Activated CD4-positive, alpha-beta memory T cell treated with anti-CD3 and anti-CD28 coated beads, Interleukin-2, amount 10 ng/mL, durations not matched to agents 7 days and 5 days (primary cell): ENCODE data around the gene PEAR1. TPM values are rescaled to one million over a fixed set of nuclear protein-coding genes. Genes with fewer than 3 reads are reported as not detected.
"Not testable (repeated sequence)": the region's sequence is repeated elsewhere in the genome, so short reads cannot be mapped to it uniquely, and the experiment has no call there.

Experiments used
- CTCF ChIA-PET: fragments of 350-600 bp; sonication (Branson Sonifier 250); formaldehyde crosslinking; loops from one replicate; lab custom pipeline; 2021; ENCODE audit warnings: antibody characterized with exemption, inconsistent platforms; lab: Charles Lee
- POLR2A ChIA-PET: fragments of 350-600 bp; sonication (Branson Sonifier 250); formaldehyde crosslinking; loops from one replicate; lab custom pipeline; 2021; ENCODE audit warnings: antibody characterized with exemption; lab: Charles Lee
- DNase-seq: peaks from one replicate; pipeline ENCODE4 v3.0.0-alpha.2; 2020
- H3K27ac Mint-ChIP-seq: one replicate; pipeline ENCODE4 v1.8.0; 2021; ENCODE audit warnings: mild to moderate bottlenecking, mixed read lengths
- H3K27me3 Mint-ChIP-seq: one replicate; pipeline ENCODE4 v1.8.0; 2021; ENCODE audit warnings: mixed read lengths
- H3K36me3 Mint-ChIP-seq: one replicate; pipeline ENCODE4 v1.8.0; 2021; ENCODE audit warnings: low read depth, mixed read lengths
- H3K4me1 Mint-ChIP-seq: one replicate; pipeline ENCODE4 v1.8.0; 2021; ENCODE audit warnings: mixed read lengths
- H3K4me3 Mint-ChIP-seq: one replicate; pipeline ENCODE4 v1.8.0; 2021; ENCODE audit warnings: mild to moderate bottlenecking, mixed read lengths
- H3K9me3 Mint-ChIP-seq: one replicate; pipeline ENCODE4 v1.8.0; 2021; ENCODE audit warnings: mixed read lengths
- total RNA-seq, 2 experiments: library from RNA; stranded (reverse); gene quantifications; one replicate each; pipeline ENCODE4 v1.2.3, GENCODE V29; 2021

The PEAR1 gene
- total RNA-seq, 2 experiments from 2014 or later = 0.05 TPM; not detected in 1

DNA sequence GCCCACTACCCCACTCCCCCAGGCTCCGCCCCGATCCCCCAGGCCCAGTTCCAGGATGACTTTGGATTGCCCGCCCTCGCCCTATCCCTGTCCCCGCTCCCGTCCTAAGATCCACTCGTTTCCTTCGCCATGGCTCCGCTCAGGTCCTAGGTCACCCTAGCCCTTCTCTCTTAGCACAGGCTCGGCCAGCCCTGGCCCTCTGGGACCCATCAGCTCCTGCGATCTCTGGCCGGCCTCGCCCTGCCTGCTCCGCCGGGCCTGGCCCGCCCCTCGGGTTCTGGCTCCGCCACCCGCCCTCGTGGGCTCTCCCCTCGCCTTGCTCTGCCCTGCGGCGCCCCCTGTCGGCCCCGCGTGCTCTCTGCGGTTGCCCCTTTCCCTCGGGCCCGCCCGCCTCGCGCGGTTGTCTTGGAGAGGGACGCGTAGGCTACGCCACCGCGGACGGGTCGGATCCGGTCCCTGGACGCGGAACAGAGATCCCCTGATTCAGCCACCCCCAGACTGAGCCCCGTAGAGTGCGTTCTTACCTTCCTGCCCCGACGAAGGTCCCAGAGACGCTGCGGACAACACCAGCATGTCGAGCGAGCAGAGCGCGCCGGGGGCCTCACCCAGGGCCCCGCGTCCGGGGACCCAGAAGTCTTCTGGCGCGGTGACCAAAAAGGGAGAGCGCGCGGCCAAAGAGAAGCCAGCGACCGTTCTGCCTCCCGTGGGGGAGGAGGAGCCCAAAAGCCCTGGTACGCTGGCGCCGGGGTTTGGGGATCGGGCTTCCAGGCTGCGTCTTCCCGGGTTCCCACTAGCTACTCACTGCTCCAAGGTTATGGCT is 26.9 kb downstream of the PEAR1 start, which contains the start of gene LRRC71:
Gene LRRC71 (plus strand): TSS at position 400 of the 820 bp plus-strand sequence. CDS start 172 bp downstream, at position 572.
- CTCF ChIA-PET = no interaction called here

DNA sequence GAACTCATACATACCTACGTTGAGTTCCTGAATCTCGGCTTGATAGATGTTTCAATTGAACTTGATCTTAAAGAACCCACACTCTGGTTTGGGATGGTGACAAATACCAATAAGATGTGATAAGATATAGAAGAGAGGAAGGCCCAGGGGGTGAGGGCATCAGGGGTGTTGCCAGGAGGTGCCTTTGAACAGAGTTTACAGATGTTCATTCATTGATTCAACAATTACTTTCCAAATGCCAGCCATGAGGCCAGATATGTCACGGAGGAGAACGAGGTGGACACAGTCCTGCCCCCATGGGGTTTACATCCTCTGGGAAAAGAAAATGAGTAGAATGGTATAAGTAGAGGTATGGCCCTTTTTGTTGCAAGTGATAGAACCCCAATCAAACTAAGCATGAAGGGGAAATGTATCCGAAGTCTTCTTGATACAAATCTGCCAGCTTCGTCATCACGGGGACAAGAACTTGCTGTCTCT is 27.6 kb downstream of the PEAR1 start:
- CTCF ChIA-PET = no interaction called here
- POLR2A ChIA-PET = interaction anchor here (1.0 kb wide), 1 partner anchor 28 kb away, joined by 3 read pairs; no protein-coding TSS in a partner anchor
- H3K4me3 Mint-ChIP-seq = no peak overlapping the region
- H3K27ac Mint-ChIP-seq = no peak overlapping the region
- H3K36me3 Mint-ChIP-seq = no peaks in the 10 kb centered on the region
- peaks cover 79% of the 10 kb centered on the region for H3K27me3 Mint-ChIP-seq
- no peaks in the 10 kb centered on the region for H3K9me3 Mint-ChIP-seq
- DNase-seq = no peak
- peaks cover 8% of the 10 kb centered on the region for H3K4me1 Mint-ChIP-seq

More for the DNA sequence above, 26.9 kb downstream of the PEAR1 start, which contains the start of gene LRRC71:
- Mint-ChIP-seq H3K27me3 (peaks cover 78% of the 10 kb centered on the region), H3K4me3 (no peak within 1 kb of the TSS), H3K27ac (no peak within 1 kb of the TSS), H3K36me3 (no peaks in the 10 kb centered on the region), H3K9me3 (no peaks in the 10 kb centered on the region), H3K4me1 (peaks cover 4% of the 10 kb centered on the region)
- POLR2A ChIA-PET = interaction anchor here (1.0 kb wide), 1 partner anchor 29 kb away, joined by 3 read pairs; no protein-coding TSS in a partner anchor
- peak; percentile 68 for DNase-seq

DNA sequence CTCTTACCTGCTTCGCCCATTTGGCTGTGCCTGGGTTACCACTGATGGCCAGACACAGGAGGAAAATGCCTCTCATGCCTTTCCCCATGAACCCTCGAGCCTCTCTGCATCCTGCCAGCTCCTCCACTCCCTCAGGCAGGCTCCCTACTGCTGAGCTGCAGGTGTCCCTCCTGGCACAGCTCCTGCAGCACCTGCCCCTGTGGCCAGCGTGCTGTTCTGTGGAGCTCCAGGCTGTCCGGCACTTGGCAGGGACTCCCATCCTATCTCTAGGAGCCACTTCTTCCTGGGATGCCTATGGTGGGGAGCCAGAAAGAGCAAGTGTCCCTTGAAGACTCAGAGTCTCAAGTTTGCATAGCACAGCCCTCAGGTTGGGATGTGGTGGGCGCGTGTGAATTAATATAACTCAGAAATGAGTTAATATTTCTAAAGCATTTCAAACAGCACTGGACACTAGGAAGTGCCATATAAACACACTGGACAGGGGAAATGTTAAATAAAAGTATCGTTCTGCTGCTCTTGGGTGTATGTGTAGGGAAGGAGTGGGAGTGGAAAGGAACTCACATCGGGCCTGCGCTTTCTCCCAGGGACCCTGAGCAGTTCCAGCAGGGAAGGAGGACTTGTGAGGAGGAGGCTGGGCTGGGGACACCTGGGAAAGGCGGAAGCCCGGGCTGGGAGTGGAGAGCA is 29.6 kb downstream of the PEAR1 start:
- peaks cover 88% of the 10 kb centered on the region for H3K27me3 Mint-ChIP-seq
- no peak overlapping the region for H3K4me3 Mint-ChIP-seq
- no peaks in the 10 kb centered on the region for H3K36me3 Mint-ChIP-seq
- no peak for DNase-seq
- H3K27ac Mint-ChIP-seq = no peak overlapping the region
- peaks cover 20% of the 10 kb centered on the region for H3K4me1 Mint-ChIP-seq
- no peaks in the 10 kb centered on the region for H3K9me3 Mint-ChIP-seq
- CTCF ChIA-PET = interaction anchor here (0.8 to 2.4 kb wide), 3 partner anchors 12 to 233 kb away, joined by 3 to 6 read pairs (median 5); no protein-coding TSS in a partner anchor
- POLR2A ChIA-PET = interaction anchor here (1.0 kb wide), 2 partner anchors 10 to 31 kb away, joined by 3 read pairs; no protein-coding TSS in a partner anchor

DNA sequence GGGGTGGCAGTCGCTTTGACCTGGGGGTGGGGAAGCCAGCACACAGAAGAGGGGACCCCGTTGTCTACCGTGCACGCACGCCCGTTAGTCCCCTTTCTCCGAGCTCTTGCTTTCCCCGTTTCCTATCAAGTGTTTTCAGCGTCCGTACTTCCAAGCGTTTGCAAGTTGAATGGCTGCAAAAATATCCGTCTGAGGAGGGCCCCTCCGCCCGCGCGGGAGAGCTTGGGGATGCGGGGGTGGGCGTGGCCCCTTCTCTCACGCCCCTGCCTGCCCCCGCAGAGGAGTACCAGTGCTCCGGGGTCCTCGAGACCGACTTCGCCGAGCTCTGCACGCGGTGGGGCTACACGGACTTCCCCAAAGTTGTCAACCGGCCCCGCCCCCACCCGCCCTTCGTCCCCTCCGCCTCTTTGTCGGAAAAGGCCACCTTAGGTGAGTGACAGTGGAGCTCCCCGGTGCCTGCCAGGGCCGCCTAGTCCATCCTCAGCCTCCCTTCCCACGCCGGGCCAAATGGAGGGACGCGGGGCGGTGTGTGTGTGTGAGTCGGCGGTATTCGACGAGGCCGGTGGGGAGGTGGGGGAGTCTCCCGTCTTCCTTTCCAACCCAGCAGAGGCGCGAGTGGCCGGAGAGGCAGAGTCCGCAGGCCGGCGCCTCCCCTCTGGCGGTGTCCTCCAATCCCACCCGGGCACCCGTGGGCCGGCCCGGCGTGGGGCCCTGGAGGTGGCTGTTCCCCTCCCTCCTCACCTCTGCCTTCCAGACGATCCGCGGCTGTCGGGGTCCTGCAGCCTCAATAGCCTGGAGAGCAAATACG is 30.4 kb downstream of the PEAR1 start:
- Mint-ChIP-seq H3K27me3 (peaks cover 90% of the 10 kb centered on the region), H3K9me3 (no peaks in the 10 kb centered on the region), H3K27ac (no peak overlapping the region), H3K4me1 (peaks cover 20% of the 10 kb centered on the region), H3K36me3 (no peaks in the 10 kb centered on the region), H3K4me3 (no peak overlapping the region)
- CTCF ChIA-PET = interaction anchor here (1.4 to 2.4 kb wide), 3 partner anchors 13 to 234 kb away, joined by 3 to 6 read pairs (median 4); no protein-coding TSS in a partner anchor
- POLR2A ChIA-PET = interaction anchor here (1.0 kb wide), 2 partner anchors 11 to 32 kb away, joined by 3 read pairs; no protein-coding TSS in a partner anchor
- no peak for DNase-seq

DNA sequence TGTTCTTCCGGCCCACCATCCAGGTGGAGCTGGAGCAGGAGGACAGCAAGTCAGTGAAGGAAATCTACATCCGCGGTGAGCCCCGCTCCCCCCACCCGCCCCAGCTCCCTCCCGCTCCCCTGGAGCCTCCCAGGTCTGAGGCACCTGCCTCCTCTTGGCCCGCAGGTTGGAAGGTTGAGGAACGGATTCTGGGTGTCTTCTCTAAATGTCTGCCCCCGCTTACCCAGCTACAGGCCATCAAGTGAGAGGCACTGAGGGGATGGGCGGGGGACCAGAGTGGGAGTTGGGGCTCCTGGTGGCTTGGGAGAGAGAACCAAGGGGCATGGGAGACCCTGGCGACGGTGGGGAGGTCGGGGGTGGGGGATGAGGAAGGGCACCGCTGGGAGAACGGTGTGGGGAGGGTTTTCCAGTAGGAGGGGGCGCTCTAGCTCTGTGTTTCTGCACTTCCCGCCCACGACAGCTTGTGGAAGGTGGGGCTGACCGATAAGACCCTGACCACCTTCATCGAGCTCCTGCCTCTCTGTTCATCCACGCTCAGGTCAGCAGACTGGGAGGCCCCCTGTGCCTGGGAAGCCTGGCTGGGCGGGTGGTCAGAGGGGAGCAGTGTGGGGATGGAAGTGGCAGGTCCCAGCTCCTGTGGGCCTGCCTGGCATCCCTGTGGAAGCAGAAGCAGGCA is 31.1 kb downstream of the PEAR1 start:
- H3K27me3 Mint-ChIP-seq = peaks cover 92% of the 10 kb centered on the region
- H3K4me3 Mint-ChIP-seq = no peak overlapping the region
- H3K27ac Mint-ChIP-seq = no peak overlapping the region
- ChIA-PET POLR2A (interaction anchor here (1.0 kb wide), 1 partner anchor 32 kb away, joined by 3 read pairs; no protein-coding TSS in a partner anchor), CTCF (interaction anchor here (1.4 kb wide), 2 partner anchors 199 to 235 kb away, joined by 3 to 4 read pairs; no protein-coding TSS in a partner anchor)
- H3K9me3 Mint-ChIP-seq = no peaks in the 10 kb centered on the region
- H3K4me1 Mint-ChIP-seq = peaks cover 20% of the 10 kb centered on the region
- H3K36me3 Mint-ChIP-seq = no peaks in the 10 kb centered on the region
- DNase-seq = no peak

DNA sequence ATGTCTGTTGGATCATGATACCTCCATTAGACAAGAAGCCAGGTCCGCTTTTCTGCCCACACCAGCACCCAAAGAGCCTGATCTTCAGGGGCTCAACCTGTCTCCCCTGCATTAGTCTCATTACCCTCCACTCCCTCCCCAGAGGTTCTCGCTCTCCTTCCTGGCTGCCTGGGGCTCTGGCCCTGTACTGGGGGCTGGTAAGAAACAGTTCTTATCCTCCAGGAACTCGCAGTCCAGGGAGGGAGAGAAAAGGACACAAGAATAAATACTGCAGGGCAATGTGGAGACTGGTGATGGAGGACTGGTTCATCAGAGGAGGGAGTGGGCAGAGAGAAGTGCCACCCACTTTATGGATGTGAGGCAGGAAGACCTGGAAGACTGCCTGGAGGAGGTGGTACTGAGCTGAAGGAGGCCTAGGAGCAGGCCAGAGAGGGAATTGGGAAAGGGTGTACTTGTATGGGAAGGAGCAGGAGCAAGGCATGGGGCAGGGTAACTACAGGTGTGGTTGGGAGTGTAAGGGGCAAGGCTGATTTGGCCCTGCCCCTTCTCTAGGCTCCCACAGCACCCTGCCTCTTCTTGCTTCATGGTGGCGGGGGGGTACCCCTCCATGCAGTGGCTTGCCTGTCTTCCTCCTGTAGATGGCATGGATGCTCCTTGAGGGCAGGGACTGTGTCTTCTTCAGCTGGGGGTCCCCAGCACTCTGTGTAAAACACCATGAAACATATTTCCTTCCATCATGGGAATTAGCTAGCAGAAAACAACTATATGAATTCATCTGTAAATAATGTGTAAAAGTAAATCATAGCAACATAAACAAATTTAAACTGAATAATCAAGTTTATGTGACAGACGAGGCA is 31.9 kb downstream of the PEAR1 start:
- Mint-ChIP-seq H3K4me3 (no peak overlapping the region), H3K36me3 (no peaks in the 10 kb centered on the region), H3K9me3 (no peaks in the 10 kb centered on the region), H3K4me1 (peaks cover 18% of the 10 kb centered on the region), H3K27ac (no peak overlapping the region), H3K27me3 (peaks cover 89% of the 10 kb centered on the region)
- ChIA-PET POLR2A (no interaction called here), CTCF (interaction anchor here (1.0 to 1.9 kb wide), 4 partner anchors 34 to 236 kb away, joined by 3 to 5 read pairs (median 4); partner anchors contain the start of gene NTRK1)
- no peak for DNase-seq

DNA sequence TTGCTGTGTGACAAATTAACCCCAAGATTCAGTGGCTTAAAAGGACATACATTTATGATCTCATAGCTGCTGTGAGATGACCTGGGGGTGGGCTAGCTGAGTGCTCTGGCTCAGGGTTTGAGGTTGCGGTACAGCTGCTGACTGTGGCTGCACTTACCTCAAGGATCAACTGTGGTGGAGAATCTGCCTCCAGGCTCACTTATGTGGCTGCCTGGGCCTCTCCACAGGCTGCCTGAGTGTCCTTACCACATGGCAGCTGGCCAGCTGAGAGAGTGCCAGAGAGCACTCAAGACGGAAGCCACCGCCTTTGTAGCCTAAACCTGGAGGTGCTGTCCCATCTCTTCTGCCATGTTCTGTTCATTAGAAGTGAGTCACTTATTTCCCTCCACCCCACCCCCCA is 32.7 kb downstream of the PEAR1 start:
- ChIA-PET CTCF (interaction anchor here (1.0 to 1.9 kb wide), 5 partner anchors 9 to 236 kb away, joined by 3 to 5 read pairs (median 3); partner anchors contain the start of gene NTRK1), POLR2A (no interaction called here)
- Mint-ChIP-seq H3K4me1 (peaks cover 18% of the 10 kb centered on the region), H3K9me3 (no peaks in the 10 kb centered on the region), H3K27me3 (peaks cover 88% of the 10 kb centered on the region), H3K4me3 (no peak overlapping the region), H3K27ac (no peak overlapping the region), H3K36me3 (no peaks in the 10 kb centered on the region)
- peak; percentile 34 for DNase-seq

DNA sequence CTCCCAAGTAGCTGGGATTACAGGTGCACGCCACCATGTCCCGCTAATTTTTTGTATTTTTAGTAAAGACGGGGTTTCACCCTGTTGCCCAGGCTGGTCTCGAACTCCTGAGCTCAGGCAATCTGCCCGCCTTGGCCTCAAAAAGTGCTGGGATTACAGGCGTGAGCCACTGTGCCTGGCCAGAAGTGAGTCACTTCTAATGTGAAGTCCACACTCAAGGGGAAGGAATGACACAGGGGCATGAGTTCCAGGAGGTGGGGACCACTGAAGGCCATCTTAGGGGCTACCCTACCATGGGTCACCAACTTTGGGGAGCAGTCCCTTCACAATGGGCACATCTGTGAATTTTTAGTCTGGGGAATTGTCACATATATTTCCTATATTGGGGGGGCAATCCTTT is 33.2 kb downstream of the PEAR1 start:
- H3K4me3 Mint-ChIP-seq, DNase-seq, H3K27ac Mint-ChIP-seq, H3K36me3 Mint-ChIP-seq, H3K9me3 Mint-ChIP-seq: not testable (repeated sequence)
- ChIA-PET CTCF (interaction anchor here (1.0 to 1.9 kb wide), 5 partner anchors 9 to 125 kb away, joined by 3 to 5 read pairs (median 3); partner anchors contain the start of gene NTRK1), POLR2A (interaction anchor here (1.1 kb wide), 1 partner anchor 10 kb away, joined by 3 read pairs; no protein-coding TSS in a partner anchor)
- H3K27me3 Mint-ChIP-seq = peaks cover 88% of the 10 kb centered on the region
- H3K4me1 Mint-ChIP-seq = peaks cover 22% of the 10 kb centered on the region

DNA sequence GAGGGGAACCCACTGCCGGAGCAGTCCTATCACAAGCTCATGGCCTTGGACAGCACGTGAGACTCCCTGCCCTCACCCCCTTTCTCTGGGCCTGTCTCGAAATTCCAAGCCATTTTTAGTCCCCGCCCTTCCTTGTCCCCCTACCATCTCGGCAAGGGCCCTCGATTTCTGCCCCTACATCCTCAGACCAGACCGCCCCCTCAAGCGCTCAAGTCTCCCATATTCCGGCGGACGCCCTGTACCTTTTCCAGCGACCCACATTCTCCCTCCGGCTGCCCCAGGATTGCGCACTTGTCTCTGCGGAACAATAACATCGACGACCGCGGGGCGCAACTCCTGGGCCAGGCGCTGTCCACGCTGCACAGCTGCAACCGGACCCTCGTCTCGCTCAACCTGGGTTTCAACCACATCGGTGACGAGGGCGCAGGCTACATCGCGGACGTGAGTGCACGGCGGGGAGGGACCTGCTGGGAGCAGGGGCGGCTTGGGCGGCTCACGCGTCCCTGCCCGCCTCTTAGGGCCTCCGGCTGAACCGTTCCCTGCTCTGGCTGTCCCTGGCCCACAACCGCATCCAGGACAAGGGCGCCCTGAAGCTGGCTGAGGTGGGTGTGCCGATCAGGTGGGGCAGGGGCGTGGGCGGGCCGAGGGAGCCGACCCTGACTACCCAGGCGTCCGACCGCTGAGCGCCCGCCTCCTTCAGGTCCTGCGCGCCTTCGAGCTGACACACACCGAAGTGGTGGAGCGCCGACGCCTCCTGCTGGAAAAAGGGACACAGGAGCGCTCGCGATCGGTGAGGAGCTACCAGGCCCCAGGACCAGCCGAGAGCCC is 33.9 kb downstream of the PEAR1 start:
- DNase-seq = peak; percentile 71
- no peaks in the 10 kb centered on the region for H3K36me3 Mint-ChIP-seq
- peaks cover 86% of the 10 kb centered on the region for H3K27me3 Mint-ChIP-seq
- no peak overlapping the region for H3K27ac Mint-ChIP-seq
- H3K9me3 Mint-ChIP-seq = no peaks in the 10 kb centered on the region
- H3K4me1 Mint-ChIP-seq = peaks cover 22% of the 10 kb centered on the region
- H3K4me3 Mint-ChIP-seq = no peak overlapping the region
- POLR2A ChIA-PET = interaction anchor here (0.8 to 1.5 kb wide), 3 partner anchors 10 to 26 kb away, joined by 3 to 4 read pairs (median 4); no protein-coding TSS in a partner anchor
- CTCF ChIA-PET = interaction anchor here (0.6 to 2.2 kb wide), 24 partner anchors 9 to 268 kb away, joined by 3 to 45 read pairs (median 4); partner anchors contain the start of genes NTRK1 and PEAR1

DNA sequence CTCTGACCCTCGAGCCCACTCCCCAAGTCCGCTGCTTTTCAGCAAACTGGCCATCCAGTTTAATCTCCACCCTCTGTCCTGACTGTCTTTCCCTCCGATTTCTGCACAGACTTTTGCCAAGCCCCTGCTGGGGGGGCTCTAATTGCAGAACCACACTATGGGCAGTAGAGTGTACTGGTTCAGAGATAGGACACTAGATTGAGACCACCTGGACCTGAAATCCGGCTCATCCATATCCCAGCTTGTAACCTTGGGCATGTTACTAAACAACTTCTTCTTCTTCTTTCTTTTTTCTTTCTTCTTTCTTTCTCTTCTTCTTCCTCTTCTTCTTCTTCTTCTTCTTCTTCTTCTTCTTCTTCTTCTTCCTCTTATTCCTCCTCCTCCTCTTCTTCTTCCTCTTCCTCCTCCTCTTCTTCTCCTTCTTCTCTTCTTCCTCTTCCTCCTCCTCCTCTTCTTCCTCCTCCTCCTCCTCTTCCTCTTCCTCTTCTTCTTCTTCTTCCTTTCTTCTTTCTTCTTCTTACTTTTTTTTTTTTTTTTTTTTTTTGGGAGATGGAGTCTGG is 34.6 kb downstream of the PEAR1 start:
- Mint-ChIP-seq H3K36me3 (no peaks in the 10 kb centered on the region), H3K9me3 (no peaks in the 10 kb centered on the region), H3K4me1 (peaks cover 22% of the 10 kb centered on the region), H3K27ac (no peak overlapping the region), H3K4me3 (peak overlapping the region; percentile 38), H3K27me3 (peaks cover 86% of the 10 kb centered on the region)
- no peak for DNase-seq
- CTCF ChIA-PET = interaction anchor here (0.6 to 2.2 kb wide), 23 partner anchors 8 to 269 kb away, joined by 3 to 45 read pairs (median 3); partner anchors contain the start of gene PEAR1
- POLR2A ChIA-PET = interaction anchor here (0.8 to 1.5 kb wide), 2 partner anchors 16 to 27 kb away, joined by 4 read pairs; no protein-coding TSS in a partner anchor
